ENCODE results near the gene RYR1.

RYR1 gene

DNA sequence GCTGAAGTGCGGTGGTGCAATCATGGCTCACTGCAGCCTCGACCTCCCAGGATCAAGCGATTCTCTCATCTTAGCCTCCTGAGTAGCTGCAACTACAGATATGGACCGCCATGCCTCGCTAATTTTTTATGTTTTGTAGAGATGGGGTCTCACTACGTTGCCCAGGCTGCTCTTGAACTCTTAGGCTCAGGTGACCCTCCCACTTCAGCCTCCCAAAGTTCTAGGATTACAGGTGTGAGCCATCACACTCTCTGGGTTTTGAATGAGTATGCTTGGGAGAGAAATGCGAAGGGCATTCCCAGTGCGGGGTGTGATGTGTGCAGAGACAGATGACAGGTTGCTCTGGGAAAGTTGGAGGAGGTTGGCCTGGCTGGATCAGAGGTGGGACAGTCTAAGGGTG lies 49.0 kb downstream of the RYR1 start:
- no peaks in the 10 kb centered on the region for H3K4me1 ChIP-seq (ENCODE audit: insufficient read depth, low read length, poor library complexity, severe bottlenecking)
- no peaks in the 10 kb centered on the region for H3K9me2 ChIP-seq (replicated peaks; ENCODE audit: low read depth, low read length)
- no peak for TF ChIP-seq EZH2phosphoT487 (IDR thresholded peaks at IDR 0.05; ENCODE audit: borderline replicate concordance)
- TF ChIP-seq, protein P1, sequence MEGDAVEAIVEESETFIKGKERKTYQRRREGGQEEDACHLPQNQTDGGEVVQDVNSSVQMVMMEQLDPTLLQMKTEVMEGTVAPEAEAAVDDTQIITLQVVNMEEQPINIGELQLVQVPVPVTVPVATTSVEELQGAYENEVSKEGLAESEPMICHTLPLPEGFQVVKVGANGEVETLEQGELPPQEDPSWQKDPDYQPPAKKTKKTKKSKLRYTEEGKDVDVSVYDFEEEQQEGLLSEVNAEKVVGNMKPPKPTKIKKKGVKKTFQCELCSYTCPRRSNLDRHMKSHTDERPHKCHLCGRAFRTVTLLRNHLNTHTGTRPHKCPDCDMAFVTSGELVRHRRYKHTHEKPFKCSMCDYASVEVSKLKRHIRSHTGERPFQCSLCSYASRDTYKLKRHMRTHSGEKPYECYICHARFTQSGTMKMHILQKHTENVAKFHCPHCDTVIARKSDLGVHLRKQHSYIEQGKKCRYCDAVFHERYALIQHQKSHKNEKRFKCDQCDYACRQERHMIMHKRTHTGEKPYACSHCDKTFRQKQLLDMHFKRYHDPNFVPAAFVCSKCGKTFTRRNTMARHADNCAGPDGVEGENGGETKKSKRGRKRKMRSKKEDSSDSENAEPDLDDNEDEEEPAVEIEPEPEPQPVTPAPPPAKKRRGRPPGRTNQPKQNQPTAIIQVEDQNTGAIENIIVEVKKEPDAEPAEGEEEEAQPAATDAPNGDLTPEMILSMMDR (conservative IDR thresholded peaks at IDR 0.05; ENCODE audit: low read length) = no peak
- no peaks in the 10 kb centered on the region for H3K27me3 ChIP-seq (ENCODE audit: insufficient read depth, low read length, poor library complexity, severe bottlenecking)
- H3K4me3 ChIP-seq (ENCODE audit: low read length, poor library complexity, severe bottlenecking) = no peak overlapping the region
- H3K36me3 ChIP-seq (ENCODE audit: insufficient read depth, low read length) = no peaks in the 10 kb centered on the region
- H3K9me3 ChIP-seq (ENCODE audit: insufficient read depth, low read depth, low read length) = no peaks in the 10 kb centered on the region
- no peaks in the 10 kb centered on the region for H4K20me1 ChIP-seq (ENCODE audit: insufficient read depth, low read length, poor library complexity, severe bottlenecking)
- no peaks in the 10 kb centered on the region for H3F3A ChIP-seq (ENCODE audit: low read depth)
- no peak overlapping the region for H3K4me2 ChIP-seq (ENCODE audit: low read depth, low read length, poor library complexity, severe bottlenecking)
- no peak overlapping the region for H3K9ac ChIP-seq (ENCODE audit: low read depth, low read length, poor library complexity, severe bottlenecking)
- no peaks in the 10 kb centered on the region for H3K79me2 ChIP-seq (ENCODE audit: insufficient read depth, low read length)
- no peak overlapping the region for H2AFZ ChIP-seq (ENCODE audit: low read length)

DNA sequence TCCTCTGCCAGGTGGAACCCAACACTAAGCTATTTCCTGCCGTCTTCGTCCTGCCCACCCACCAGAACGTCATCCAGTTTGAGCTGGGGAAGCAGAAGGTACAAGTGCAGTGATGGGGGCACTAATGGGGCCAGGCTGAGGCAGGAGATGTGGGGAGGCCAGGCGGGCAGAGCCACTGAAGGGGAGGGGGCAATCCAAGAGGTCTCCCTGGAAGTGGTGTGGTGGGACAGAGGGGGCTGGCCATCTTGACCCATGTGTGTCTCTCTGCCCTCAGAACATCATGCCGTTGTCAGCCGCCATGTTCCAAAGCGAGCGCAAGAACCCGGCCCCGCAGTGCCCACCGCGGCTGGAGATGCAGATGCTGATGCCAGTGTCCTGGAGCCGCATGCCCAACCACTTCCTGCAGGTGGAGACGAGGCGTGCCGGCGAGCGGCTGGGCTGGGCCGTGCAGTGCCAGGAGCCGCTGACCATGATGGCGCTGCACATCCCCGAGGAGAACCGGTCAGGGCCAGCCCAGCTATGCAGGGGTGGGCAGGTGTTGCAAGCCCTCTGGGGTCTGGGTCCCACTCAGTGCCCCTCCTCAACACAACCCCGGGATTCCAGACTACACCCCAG lies 49.6 kb downstream of the RYR1 start:
- Histone ChIP-seq H3K4me3 (ENCODE audit: low read length, poor library complexity, severe bottlenecking) (no peak overlapping the region), H2AFZ (ENCODE audit: low read length) (no peak overlapping the region), H3K27me3 (ENCODE audit: insufficient read depth, low read length, poor library complexity, severe bottlenecking) (no peaks in the 10 kb centered on the region), H3K79me2 (ENCODE audit: insufficient read depth, low read length) (no peaks in the 10 kb centered on the region), H3F3A (ENCODE audit: low read depth) (no peaks in the 10 kb centered on the region), H4K20me1 (ENCODE audit: insufficient read depth, low read length, poor library complexity, severe bottlenecking) (no peaks in the 10 kb centered on the region), H3K9me3 (ENCODE audit: insufficient read depth, low read depth, low read length) (no peaks in the 10 kb centered on the region), H3K36me3 (ENCODE audit: insufficient read depth, low read length) (no peaks in the 10 kb centered on the region), H3K4me1 (ENCODE audit: insufficient read depth, low read length, poor library complexity, severe bottlenecking) (no peaks in the 10 kb centered on the region), H3K9me2 (replicated peaks; ENCODE audit: low read depth, low read length) (no peaks in the 10 kb centered on the region), H3K9ac (ENCODE audit: low read depth, low read length, poor library complexity, severe bottlenecking) (no peak overlapping the region), H3K4me2 (ENCODE audit: low read depth, low read length, poor library complexity, severe bottlenecking) (no peak overlapping the region)
- TF ChIP-seq, protein P1 (conservative IDR thresholded peaks at IDR 0.05; ENCODE audit: low read length) = no peak
- TF ChIP-seq EZH2phosphoT487 (IDR thresholded peaks at IDR 0.05; ENCODE audit: borderline replicate concordance) = no peak

GRCh38 chr19:38484747-38485146 lies 51.3 kb downstream of the RYR1 start:
- Histone ChIP-seq H4K20me1 (ENCODE audit: insufficient read depth, low read length, poor library complexity, severe bottlenecking) (no peaks in the 10 kb centered on the region), H3K9me3 (ENCODE audit: insufficient read depth, low read depth, low read length) (no peaks in the 10 kb centered on the region), H3K9ac (ENCODE audit: low read depth, low read length, poor library complexity, severe bottlenecking) (no peak overlapping the region), H3F3A (ENCODE audit: low read depth) (no peaks in the 10 kb centered on the region), H2AFZ (ENCODE audit: low read length) (no peak overlapping the region), H3K27me3 (ENCODE audit: insufficient read depth, low read length, poor library complexity, severe bottlenecking) (no peaks in the 10 kb centered on the region), H3K9me2 (replicated peaks; ENCODE audit: low read depth, low read length) (no peaks in the 10 kb centered on the region), H3K4me1 (ENCODE audit: insufficient read depth, low read length, poor library complexity, severe bottlenecking) (no peaks in the 10 kb centered on the region), H3K79me2 (ENCODE audit: insufficient read depth, low read length) (no peaks in the 10 kb centered on the region), H3K4me3 (ENCODE audit: low read length, poor library complexity, severe bottlenecking) (no peak overlapping the region), H3K4me2 (ENCODE audit: low read depth, low read length, poor library complexity, severe bottlenecking) (no peak overlapping the region), H3K36me3 (ENCODE audit: insufficient read depth, low read length) (no peaks in the 10 kb centered on the region)
- TF ChIP-seq, protein P1 (conservative IDR thresholded peaks at IDR 0.05; ENCODE audit: low read length) = no peak
- TF ChIP-seq EZH2phosphoT487 (IDR thresholded peaks at IDR 0.05; ENCODE audit: borderline replicate concordance) = no peak

Data from Loucy (cell line).